ENCODE measurements around the gene MAN2A1.
"Not testable (repeated sequence)": the region's sequence is repeated elsewhere in the genome, so short reads cannot be mapped to it uniquely, and the experiment has no call there.

The MAN2A1 gene

DNA sequence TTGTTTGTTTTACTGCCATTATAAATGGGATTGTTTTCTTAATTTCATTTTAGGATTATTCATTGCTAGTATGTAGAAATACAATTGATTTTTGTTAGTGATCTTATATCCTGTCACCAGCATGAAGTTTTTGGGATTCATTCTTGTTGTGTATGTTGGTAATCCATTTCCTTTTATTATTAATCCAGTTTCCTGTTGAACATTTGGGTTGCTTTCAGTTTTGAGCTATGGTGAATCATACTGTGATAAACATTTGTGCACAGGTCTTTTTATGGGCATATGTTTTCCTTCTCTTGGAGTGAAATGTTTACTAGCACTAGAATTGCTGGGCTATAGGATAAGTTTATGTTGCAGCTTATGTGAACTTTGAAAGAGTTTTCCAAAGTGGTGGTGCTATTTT, 69.6 kb downstream of the MAN2A1 start:
- no peaks in the 10 kb centered on the region for H3K4me1 ChIP-seq (ENCODE audit: insufficient read depth, low read length)
- H3K36me3 ChIP-seq (ENCODE audit: insufficient read depth, low read length) = peaks cover 7% of the 10 kb centered on the region
- H3K9ac ChIP-seq (ENCODE audit: low read length) = no peak overlapping the region
- no peak overlapping the region for H3K4me3 ChIP-seq (ENCODE audit: low read depth in 1 of 2, low read length in 2 of 2)
- no peak overlapping the region for H3K27ac ChIP-seq (ENCODE audit: low read depth, low read length)
- no peaks in the 10 kb centered on the region for H3K27me3 ChIP-seq (ENCODE audit: control insufficient read depth in 1 of 2, insufficient read depth in 2 of 2, low read length in 2 of 2)
- no peaks in the 10 kb centered on the region for H3K9me3 ChIP-seq (ENCODE audit: low read length)

DNA sequence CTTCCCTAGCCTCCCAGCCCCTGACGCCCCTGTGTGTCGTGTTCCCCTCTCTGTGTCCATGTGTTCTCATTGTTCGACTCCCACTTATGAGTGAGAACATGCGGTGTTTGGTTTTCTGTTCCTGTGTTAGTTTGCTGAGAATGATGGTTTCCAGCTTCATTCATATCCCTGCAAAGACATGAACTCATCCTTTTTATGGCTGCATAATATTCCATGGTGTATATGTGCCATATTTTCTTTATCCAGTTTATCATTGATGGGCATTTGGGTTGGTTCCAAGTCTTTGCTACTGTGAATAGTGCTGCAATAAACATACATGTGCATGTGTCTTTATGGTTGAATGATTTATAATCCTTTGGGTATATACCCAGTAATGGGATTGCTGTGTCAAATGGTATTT, 70.4 kb downstream of the MAN2A1 start:
- not testable (repeated sequence) for H3K27me3 ChIP-seq (ENCODE audit: control insufficient read depth in 1 of 2, insufficient read depth in 2 of 2, low read length in 2 of 2); H3K4me1 ChIP-seq (ENCODE audit: insufficient read depth, low read length); H3K36me3 ChIP-seq (ENCODE audit: insufficient read depth, low read length); H3K4me3 ChIP-seq (ENCODE audit: low read depth in 1 of 2, low read length in 2 of 2); H3K9me3 ChIP-seq (ENCODE audit: low read length); H3K27ac ChIP-seq (ENCODE audit: low read depth, low read length); H3K9ac ChIP-seq (ENCODE audit: low read length)

DNA sequence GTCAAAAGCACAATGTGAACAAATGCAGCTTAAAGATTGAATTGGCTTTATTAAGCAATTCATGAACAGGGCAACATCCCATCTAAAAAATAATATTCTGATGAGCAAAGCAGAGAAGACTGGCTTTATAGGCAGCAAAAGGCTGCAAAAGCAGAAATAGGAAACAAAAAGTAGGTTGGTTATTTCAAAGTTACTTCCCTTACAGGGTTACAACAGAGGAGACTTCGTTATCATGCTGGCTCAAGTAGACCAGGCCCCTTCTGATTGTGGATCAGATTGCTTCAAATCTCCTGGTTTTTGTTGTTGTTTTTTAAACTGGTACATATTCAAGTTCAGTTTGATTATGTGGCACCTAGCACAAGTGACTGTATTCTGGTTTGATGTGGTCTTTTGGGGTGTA, 73.1 kb downstream of the MAN2A1 start:
- peaks cover 7% of the 10 kb centered on the region for H3K36me3 ChIP-seq (ENCODE audit: insufficient read depth, low read length)
- H3K4me3 ChIP-seq (ENCODE audit: low read depth in 1 of 2, low read length in 2 of 2) = no peak overlapping the region
- no peaks in the 10 kb centered on the region for H3K9me3 ChIP-seq (ENCODE audit: low read length)
- no peak overlapping the region for H3K9ac ChIP-seq (ENCODE audit: low read length)
- H3K27me3 ChIP-seq (ENCODE audit: control insufficient read depth in 1 of 2, insufficient read depth in 2 of 2, low read length in 2 of 2) = no peaks in the 10 kb centered on the region
- H3K27ac ChIP-seq (ENCODE audit: low read depth, low read length) = no peak overlapping the region
- no peaks in the 10 kb centered on the region for H3K4me1 ChIP-seq (ENCODE audit: insufficient read depth, low read length)

DNA sequence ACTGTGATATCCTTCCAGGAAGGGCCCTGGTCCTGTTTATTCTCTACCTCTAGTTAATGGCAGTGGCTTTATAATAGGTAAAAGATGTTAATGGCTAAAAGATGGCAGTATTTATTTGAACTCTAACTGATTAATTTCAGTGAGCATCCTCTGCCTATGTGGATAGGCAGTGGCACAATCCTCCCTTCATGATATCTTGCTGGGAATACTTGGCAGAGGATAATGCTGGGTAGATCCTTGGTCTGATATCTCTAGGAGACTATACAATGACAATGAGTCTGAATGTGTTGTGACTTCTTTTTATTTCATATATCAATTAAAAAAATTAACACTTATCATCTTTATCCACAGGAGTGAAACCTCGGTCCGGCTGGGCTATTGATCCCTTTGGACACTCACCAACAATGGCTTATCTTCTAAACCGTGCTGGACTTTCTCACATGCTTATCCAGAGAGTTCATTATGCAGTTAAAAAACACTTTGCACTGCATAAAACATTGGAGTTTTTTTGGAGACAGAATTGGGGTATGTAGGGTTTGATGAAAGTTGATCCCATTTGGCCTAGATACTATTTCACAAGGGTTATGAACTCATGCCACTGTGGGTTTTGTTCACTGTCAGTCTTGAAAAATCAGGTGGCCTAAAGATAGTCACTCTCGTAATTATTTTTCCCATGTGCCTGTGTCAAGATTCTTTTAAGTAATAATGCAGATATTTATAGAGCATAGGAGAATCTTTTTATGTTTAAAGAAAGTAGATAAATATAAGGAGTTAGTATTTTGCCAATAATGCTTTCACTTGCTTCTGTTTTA, 77.7 kb downstream of the MAN2A1 start:
- Histone ChIP-seq H3K27me3 (ENCODE audit: control insufficient read depth in 1 of 2, insufficient read depth in 2 of 2, low read length in 2 of 2) (no peaks in the 10 kb centered on the region), H3K9ac (ENCODE audit: low read length) (no peak overlapping the region)

DNA sequence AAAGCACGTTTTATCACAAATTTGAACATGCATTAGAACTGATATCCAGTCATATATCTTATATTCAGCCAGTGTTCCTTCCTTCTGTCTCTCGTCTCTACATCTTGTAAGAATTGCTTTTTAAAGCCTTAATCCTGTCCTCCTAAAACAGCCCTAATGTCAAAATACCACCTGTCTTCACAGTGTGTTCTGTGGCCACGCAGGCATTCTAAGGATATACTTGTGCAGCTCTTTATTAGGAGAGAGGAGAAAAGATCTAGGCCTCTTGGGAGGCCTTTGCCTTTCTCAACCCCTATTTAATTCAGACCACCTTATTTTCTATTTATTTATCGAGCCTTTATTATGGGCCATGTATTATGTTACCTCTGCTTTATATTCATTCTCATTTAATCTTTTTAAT, 78.3 kb downstream of the MAN2A1 start:
- Histone ChIP-seq H3K36me3 (ENCODE audit: insufficient read depth, low read length) (peaks cover 10% of the 10 kb centered on the region), H3K27me3 (ENCODE audit: control insufficient read depth in 1 of 2, insufficient read depth in 2 of 2, low read length in 2 of 2) (no peaks in the 10 kb centered on the region), H3K9ac (ENCODE audit: low read length) (no peak overlapping the region), H3K4me3 (ENCODE audit: low read depth in 1 of 2, low read length in 2 of 2) (no peak overlapping the region), H3K27ac (ENCODE audit: low read depth, low read length) (no peak overlapping the region), H3K4me1 (ENCODE audit: insufficient read depth, low read length) (no peaks in the 10 kb centered on the region), H3K9me3 (ENCODE audit: low read length) (no peaks in the 10 kb centered on the region)

More for the DNA sequence above, 77.7 kb downstream of the MAN2A1 start:
- Histone ChIP-seq H3K27ac (ENCODE audit: low read depth, low read length) (no peak overlapping the region), H3K36me3 (ENCODE audit: insufficient read depth, low read length) (peaks cover 15% of the 10 kb centered on the region), H3K4me3 (ENCODE audit: low read depth in 1 of 2, low read length in 2 of 2) (no peak overlapping the region), H3K4me1 (ENCODE audit: insufficient read depth, low read length) (no peaks in the 10 kb centered on the region), H3K9me3 (ENCODE audit: low read length) (no peaks in the 10 kb centered on the region)

DNA sequence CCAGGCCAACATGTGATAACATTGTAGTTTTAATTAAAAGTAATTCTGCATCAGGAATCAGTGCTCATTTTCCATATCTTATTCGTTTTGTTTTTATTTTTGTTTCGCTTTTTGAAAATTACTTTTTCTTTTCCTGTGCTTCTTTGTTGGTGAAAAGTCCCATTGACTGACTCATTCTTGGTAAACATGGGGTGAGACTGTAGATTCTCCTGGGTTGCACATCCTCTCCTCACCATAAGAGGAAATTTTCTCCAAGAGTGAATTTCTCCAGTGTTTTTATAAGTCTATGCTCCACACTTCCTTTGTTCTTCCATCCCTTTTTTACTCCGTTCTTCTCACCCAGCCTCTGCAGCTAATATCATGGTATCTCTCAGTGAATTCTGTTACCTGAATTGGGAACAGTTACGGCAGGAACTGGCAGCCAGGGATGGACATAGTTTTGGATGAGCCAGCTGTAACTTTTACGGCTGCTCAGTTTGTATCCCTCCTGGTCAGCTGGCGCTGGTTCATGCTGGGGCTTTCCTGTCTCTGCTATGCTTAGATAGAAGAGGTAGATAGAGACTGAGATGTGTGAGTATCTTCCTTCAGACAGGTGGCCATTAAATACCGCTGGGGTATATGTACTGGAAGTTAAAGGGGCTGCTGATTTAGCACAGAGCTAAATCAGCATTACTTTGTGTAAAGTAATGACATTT, 80.0 kb downstream of the MAN2A1 start:
- peaks cover 10% of the 10 kb centered on the region for H3K36me3 ChIP-seq (ENCODE audit: insufficient read depth, low read length)
- no peak overlapping the region for H3K4me3 ChIP-seq (ENCODE audit: low read depth in 1 of 2, low read length in 2 of 2)
- no peaks in the 10 kb centered on the region for H3K9me3 ChIP-seq (ENCODE audit: low read length)
- H3K27me3 ChIP-seq (ENCODE audit: control insufficient read depth in 1 of 2, insufficient read depth in 2 of 2, low read length in 2 of 2) = no peaks in the 10 kb centered on the region
- no peak overlapping the region for H3K27ac ChIP-seq (ENCODE audit: low read depth, low read length)
- no peaks in the 10 kb centered on the region for H3K4me1 ChIP-seq (ENCODE audit: insufficient read depth, low read length)
- H3K9ac ChIP-seq (ENCODE audit: low read length) = no peak overlapping the region

DNA sequence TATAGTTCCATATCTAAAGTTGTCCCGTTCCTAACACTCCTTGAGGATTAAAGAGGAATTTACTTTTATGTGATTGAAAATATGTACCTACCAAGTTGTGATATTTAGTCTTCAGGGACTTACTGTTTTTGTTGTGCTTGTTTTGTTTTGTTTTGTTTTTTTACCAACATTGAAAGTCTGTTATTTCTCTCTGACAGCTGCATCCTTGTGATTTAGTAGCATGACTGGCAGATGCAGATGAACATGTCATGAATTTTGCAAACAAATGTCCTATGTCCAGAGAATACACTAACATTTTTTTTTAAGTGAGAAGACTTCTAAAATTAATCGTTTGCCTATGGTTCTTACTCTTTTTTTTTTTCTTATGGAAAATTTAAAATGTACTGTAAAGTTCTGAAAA, 85.4 kb downstream of the MAN2A1 start:
- no peak overlapping the region for H3K9ac ChIP-seq (ENCODE audit: low read length)
- no peak overlapping the region for H3K4me3 ChIP-seq (ENCODE audit: low read depth in 1 of 2, low read length in 2 of 2)
- H3K4me1 ChIP-seq (ENCODE audit: insufficient read depth, low read length) = no peaks in the 10 kb centered on the region
- H3K36me3 ChIP-seq (ENCODE audit: insufficient read depth, low read length) = peaks cover 3% of the 10 kb centered on the region
- H3K9me3 ChIP-seq (ENCODE audit: low read length) = no peaks in the 10 kb centered on the region
- no peak overlapping the region for H3K27ac ChIP-seq (ENCODE audit: low read depth, low read length)
- no peaks in the 10 kb centered on the region for H3K27me3 ChIP-seq (ENCODE audit: control insufficient read depth in 1 of 2, insufficient read depth in 2 of 2, low read length in 2 of 2)

DNA sequence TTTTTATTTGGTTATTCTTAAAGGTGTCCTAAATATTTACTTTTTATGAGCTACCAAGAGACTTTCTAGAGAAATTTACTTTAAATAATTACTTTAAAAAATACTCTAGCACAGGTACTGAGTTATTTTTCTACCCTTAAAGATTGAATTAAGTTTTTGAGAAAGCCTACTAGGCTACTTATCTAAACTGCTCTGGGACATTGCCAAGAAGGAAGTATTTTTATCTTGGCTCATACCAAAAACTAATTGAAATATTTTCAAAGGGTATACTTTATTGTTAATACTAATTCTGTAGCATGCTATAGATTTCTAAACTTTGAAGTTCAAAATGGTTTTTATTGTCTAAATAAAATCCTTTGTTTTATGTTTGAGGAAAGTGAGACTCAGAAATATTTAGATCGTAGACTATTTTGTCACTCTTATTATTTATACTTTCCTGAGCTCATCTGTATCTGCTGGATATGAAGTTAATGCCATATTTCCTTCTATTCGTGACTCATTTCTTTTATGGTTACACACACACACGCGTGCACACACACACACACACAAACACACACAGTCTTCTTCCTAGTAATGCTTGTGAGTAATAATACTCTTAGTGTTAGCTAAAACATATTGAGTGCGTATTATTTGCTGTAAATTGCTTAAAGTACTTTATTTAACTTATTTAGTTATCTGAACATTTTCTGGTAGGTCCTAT, 89.5 kb downstream of the MAN2A1 start:
- no peaks in the 10 kb centered on the region for H3K27me3 ChIP-seq (ENCODE audit: control insufficient read depth in 1 of 2, insufficient read depth in 2 of 2, low read length in 2 of 2)

DNA sequence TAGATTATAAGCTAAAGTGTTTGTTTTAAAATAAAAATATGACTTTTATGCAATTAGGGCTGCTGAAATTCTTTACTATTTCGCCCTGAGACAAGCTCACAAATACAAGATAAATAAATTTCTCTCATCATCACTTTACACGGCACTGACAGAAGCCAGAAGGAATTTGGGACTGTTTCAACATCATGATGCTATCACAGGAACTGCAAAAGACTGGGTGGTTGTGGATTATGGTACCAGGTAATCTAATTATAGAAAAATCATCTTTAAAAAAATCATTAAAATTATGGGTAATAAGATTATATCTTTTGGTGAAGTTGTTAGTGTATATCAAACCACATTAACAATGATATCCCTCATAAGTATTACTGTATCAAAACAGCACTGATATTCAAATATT, 95.0 kb downstream of the MAN2A1 start:
- Histone ChIP-seq H3K9me3 (ENCODE audit: low read length) (no peaks in the 10 kb centered on the region), H3K4me1 (ENCODE audit: insufficient read depth, low read length) (peaks cover 7% of the 10 kb centered on the region), H3K36me3 (ENCODE audit: insufficient read depth, low read length) (no peaks in the 10 kb centered on the region), H3K4me3 (ENCODE audit: low read depth in 1 of 2, low read length in 2 of 2) (no peak overlapping the region), H3K27ac (ENCODE audit: low read depth, low read length) (no peak overlapping the region), H3K27me3 (ENCODE audit: control insufficient read depth in 1 of 2, insufficient read depth in 2 of 2, low read length in 2 of 2) (no peaks in the 10 kb centered on the region), H3K9ac (ENCODE audit: low read length) (no peak overlapping the region)

More for the DNA sequence above, 89.5 kb downstream of the MAN2A1 start:
- Histone ChIP-seq H3K27ac (ENCODE audit: low read depth, low read length) (no peak overlapping the region), H3K9ac (ENCODE audit: low read length) (no peak overlapping the region), H3K4me3 (ENCODE audit: low read depth in 1 of 2, low read length in 2 of 2) (no peak overlapping the region), H3K4me1 (ENCODE audit: insufficient read depth, low read length) (peaks cover 7% of the 10 kb centered on the region), H3K36me3 (ENCODE audit: insufficient read depth, low read length) (no peaks in the 10 kb centered on the region), H3K9me3 (ENCODE audit: low read length) (no peaks in the 10 kb centered on the region)

DNA sequence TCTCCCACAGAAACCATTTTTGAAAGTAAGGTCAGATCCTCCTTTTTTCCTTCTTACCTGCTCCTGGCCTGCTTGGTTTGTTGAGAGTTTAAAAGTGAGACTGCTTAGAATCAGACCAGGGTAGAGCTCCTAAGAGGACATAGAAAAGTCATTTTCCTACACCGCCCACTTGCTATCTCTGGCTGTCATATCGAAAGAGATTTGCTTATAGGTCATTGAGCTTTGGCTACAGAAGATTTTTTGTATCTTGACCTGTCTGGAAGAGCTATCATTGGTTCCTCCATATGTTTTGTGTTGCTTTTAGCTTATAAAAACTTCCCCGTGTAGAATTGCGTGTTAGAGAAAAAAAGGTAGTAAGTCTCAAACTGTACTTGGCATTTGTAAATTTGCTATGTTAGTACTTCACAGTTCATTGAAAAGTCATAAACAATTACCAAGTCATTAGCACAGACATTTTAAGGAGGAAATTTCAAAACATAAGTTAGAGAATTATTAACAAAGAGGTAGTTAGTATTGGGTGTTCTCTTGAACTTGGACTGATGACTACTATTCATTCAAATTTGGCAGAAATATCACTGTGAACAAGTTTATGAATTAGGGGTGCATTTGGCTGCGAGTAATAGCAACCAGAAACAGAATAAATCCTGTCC, 96.6 kb downstream of the MAN2A1 start:
- no peaks in the 10 kb centered on the region for H3K36me3 ChIP-seq (ENCODE audit: insufficient read depth, low read length)
- no peak overlapping the region for H3K27ac ChIP-seq (ENCODE audit: low read depth, low read length)

DNA sequence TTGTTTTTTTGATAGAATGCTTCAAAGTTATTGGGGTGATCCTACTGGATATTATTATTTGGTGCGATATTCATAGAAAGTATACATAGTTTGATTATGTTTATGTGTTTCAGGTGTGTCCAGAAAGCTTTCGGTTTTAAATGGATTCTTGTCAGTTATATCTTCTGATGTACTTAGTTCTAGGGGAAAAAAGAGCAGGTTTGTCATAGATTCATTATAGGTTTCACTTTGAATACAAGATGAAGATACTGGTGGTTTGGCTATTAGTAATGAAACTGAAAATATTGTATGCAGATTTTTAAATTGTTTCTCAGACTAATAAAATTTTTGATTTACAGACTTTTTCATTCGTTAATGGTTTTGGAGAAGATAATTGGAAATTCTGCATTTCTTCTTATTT, 98.9 kb downstream of the MAN2A1 start:
- H3K27me3 ChIP-seq (ENCODE audit: control insufficient read depth in 1 of 2, insufficient read depth in 2 of 2, low read length in 2 of 2) = no peaks in the 10 kb centered on the region
- no peaks in the 10 kb centered on the region for H3K4me1 ChIP-seq (ENCODE audit: insufficient read depth, low read length)
- no peak overlapping the region for H3K27ac ChIP-seq (ENCODE audit: low read depth, low read length)
- H3K9ac ChIP-seq (ENCODE audit: low read length) = no peak overlapping the region
- no peaks in the 10 kb centered on the region for H3K36me3 ChIP-seq (ENCODE audit: insufficient read depth, low read length)
- H3K9me3 ChIP-seq (ENCODE audit: low read length) = no peaks in the 10 kb centered on the region
- no peak overlapping the region for H3K4me3 ChIP-seq (ENCODE audit: low read depth in 1 of 2, low read length in 2 of 2)

More for the DNA sequence above, 96.6 kb downstream of the MAN2A1 start:
- H3K4me3 ChIP-seq (ENCODE audit: low read depth in 1 of 2, low read length in 2 of 2) = no peak overlapping the region
- H3K9ac ChIP-seq (ENCODE audit: low read length) = no peak overlapping the region
- H3K27me3 ChIP-seq (ENCODE audit: control insufficient read depth in 1 of 2, insufficient read depth in 2 of 2, low read length in 2 of 2) = no peaks in the 10 kb centered on the region
- no peaks in the 10 kb centered on the region for H3K4me1 ChIP-seq (ENCODE audit: insufficient read depth, low read length)
- no peaks in the 10 kb centered on the region for H3K9me3 ChIP-seq (ENCODE audit: low read length)

Measured in muscle layer of colon (tissue), 2 donors.